Upper lobe of right lung (tissue), 1 donor: ENCODE data around the gene VARS2. TPM values are rescaled to one million over a fixed set of nuclear protein-coding genes. Genes with fewer than 3 reads are reported as not detected.

ENCODE experiments used
- ATAC-seq: fragments of 200-7000 bp; cut with Tn5 transposase; one replicate; pipeline ENCODE4 v1.9.1; 2020; ENCODE audit warnings: mild to moderate bottlenecking, moderate library complexity
- DNase-seq: peaks from one replicate; pipeline ENCODE4 v3.0.0-alpha.2; 2020
- H3K27ac ChIP-seq: fragments of 200-600 bp; one replicate; pipeline ENCODE4 v1.8.0; 2022
- H3K27me3 ChIP-seq: fragments of 200-600 bp; one replicate; pipeline ENCODE4 v1.8.0; 2022; ENCODE audit warnings: mild to moderate bottlenecking
- H3K36me3 ChIP-seq: fragments of 200-600 bp; one replicate; pipeline ENCODE4 v1.8.0; 2022
- H3K4me1 ChIP-seq: fragments of 200-600 bp; one replicate; pipeline ENCODE4 v1.8.0; 2022
- H3K4me3 ChIP-seq: fragments of 200-600 bp; one replicate; pipeline ENCODE4 v1.8.0; 2022; ENCODE audit warnings: mild to moderate bottlenecking
- H3K9me3 ChIP-seq: fragments of 200-600 bp; one replicate; pipeline ENCODE4 v1.8.0; 2022
- CTCF ChIP-seq: fragments of 200-600 bp; IDR thresholded peaks from one replicate; pipeline ENCODE4 v1.8.0; 2022; ENCODE audit warnings: antibody characterized with exemption
- intact Hi-C: fragments of 100-400 bp; cut with DNase I; formaldehyde crosslinking; loops from one replicate; pipeline ENCODE4 v1.11.0; 2022
- microRNA-seq: library from miRNA; unstranded; fragments of <30 nt; microRNA quantifications from one replicate; pipeline ENCODE4 v1.2.0, GENCODE V29; 2020; ENCODE audit warnings: borderline microRNAs expressed
- total RNA-seq: library from RNA; stranded (reverse); fragmentation: NEBNext Ultra II Directional; extraction: Animal tissue kit (Norgen Biotek cat#: 25700); gene quantifications from one replicate; pipeline ENCODE4 v1.2.1, GENCODE V29; 2021
- donor health status: DM: no; HTN: yes; CAD: no; lungs with severe emphysema.

VARS2 gene
- total RNA-seq, 1 donor from 2014 or later, result 28.7 TPM

DNA sequence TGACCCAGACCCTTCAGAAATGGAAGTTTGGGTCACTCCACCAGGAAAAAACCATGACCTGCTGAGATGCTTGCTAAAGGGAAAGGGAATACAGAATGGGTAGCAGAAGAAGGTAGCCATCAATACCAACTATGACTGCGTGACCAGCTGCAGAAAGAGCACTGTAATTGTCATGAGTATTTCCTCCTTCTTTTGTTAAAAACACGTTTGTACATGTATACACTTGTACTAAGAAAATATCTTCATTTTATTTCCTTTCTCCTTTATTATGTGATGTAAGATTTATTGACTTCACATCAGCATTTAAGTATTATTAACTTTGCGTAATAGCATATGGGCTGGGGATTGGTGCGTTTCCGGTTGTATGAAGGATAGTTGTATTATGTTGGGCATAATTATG is 56.9 kb downstream of the VARS2 start:
- H3K27ac ChIP-seq, result no peak overlapping the region
- no peaks in the 10 kb centered on the region for H3K36me3 ChIP-seq
- DNase-seq, result no peak
- TF ChIP-seq CTCF, result no peak
- no peaks in the 10 kb centered on the region for H3K9me3 ChIP-seq
- ATAC-seq, result no peak
- H3K27me3 ChIP-seq, result no peaks in the 10 kb centered on the region
- intact Hi-C loops, result no loop called here
- no peaks in the 10 kb centered on the region for H3K4me1 ChIP-seq
- H3K4me3 ChIP-seq, result no peak overlapping the region

DNA sequence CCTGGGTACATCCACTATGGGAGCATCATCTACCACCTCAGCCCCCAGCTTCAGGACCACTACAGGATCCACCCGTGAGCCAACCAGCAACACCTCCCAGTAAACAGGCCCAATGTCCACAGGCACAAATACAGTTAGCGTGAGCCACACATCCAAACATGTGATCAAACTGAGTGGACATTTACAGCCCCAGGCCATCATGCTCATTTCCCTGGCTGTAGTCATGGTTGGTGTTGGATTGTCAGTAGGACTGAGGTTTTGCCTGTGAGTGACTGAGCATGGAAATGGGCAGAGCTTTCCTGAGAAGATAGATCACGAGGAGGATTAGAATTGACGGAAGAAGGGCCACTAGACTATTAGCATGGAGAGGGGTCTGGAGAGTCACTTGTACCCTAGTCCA is 58.8 kb downstream of the VARS2 start:
- ATAC-seq (no peak), DNase-seq (no peak)
- no peak overlapping the region for H3K4me3 ChIP-seq
- H3K36me3 ChIP-seq, result no peaks in the 10 kb centered on the region
- H3K27me3 ChIP-seq, result no peaks in the 10 kb centered on the region
- no peak for TF ChIP-seq CTCF
- intact Hi-C loops, result no loop called here
- H3K27ac ChIP-seq, result no peak overlapping the region
- H3K9me3 ChIP-seq, result no peaks in the 10 kb centered on the region
- H3K4me1 ChIP-seq, result no peaks in the 10 kb centered on the region

GRCh38 chr6:30974490-30975252 is 60.6 kb downstream of the VARS2 start:
- intact Hi-C loops, result no loop called here
- peak; percentile 35 for ATAC-seq
- no peak for TF ChIP-seq CTCF

More at GRCh38 chr6:30974490-30975252, 60.6 kb downstream of the VARS2 start:
- no peaks in the 10 kb centered on the region for H3K27me3 ChIP-seq
- no peaks in the 10 kb centered on the region for H3K9me3 ChIP-seq
- H3K4me3 ChIP-seq, result no peak overlapping the region
- no peaks in the 10 kb centered on the region for H3K36me3 ChIP-seq
- H3K4me1 ChIP-seq, result no peaks in the 10 kb centered on the region
- no peak overlapping the region for H3K27ac ChIP-seq
- no peak for DNase-seq

Small RNA genes lying within 50 kb of the gene (microRNA-seq; reads per million reads assigned to microRNA genes)
- gene MIR4640, result not detected

Other genes starting within 250 kb of the VARS2 start
- gene DHX16, start 241.2 kb upstream of the VARS2 start, total RNA-seq, result 27.4 TPM
- gene PPP1R18, start 227.6 kb upstream of the VARS2 start, total RNA-seq, result 72.8 TPM
- gene NRM, start 223.3 kb upstream of the VARS2 start, total RNA-seq, result 9.5 TPM
- gene MDC1, start 197.0 kb upstream of the VARS2 start, total RNA-seq, result 32.8 TPM
- 243 TPM for gene TUBB, start 193.9 kb upstream of the VARS2 start, total RNA-seq
- 175 TPM for gene FLOT1, start 171.6 kb upstream of the VARS2 start, total RNA-seq
- 35.4 TPM for gene IER3, start 169.7 kb upstream of the VARS2 start, total RNA-seq
- 102 TPM for gene DDR1, start 29.7 kb upstream of the VARS2 start, total RNA-seq
- 44.6 TPM for gene GTF2H4, start 6.0 kb upstream of the VARS2 start, total RNA-seq
- 369 TPM for gene SFTA2, start 17.9 kb downstream of the VARS2 start, total RNA-seq
- 4.6 TPM for gene MUCL3, start 26.7 kb downstream of the VARS2 start, total RNA-seq
- 1.1 TPM for gene MUC21, start 69.5 kb downstream of the VARS2 start, total RNA-seq
- gene MUC22, start 96.2 kb downstream of the VARS2 start, total RNA-seq, result not detected
- gene C6orf15, start 198.3 kb downstream of the VARS2 start, total RNA-seq, result not detected
- 8.2 TPM for gene PSORS1C1, start 200.6 kb downstream of the VARS2 start, total RNA-seq
- gene CDSN, start 206.2 kb downstream of the VARS2 start, total RNA-seq, result not detected
- not detected for gene PSORS1C2, start 224.8 kb downstream of the VARS2 start, total RNA-seq
- gene CCHCR1, start 243.6 kb downstream of the VARS2 start, total RNA-seq, result 12.5 TPM
- 4.5 TPM for gene TCF19, start 244.4 kb downstream of the VARS2 start, total RNA-seq